T-cell (primary cell): Measurements from ENCODE around the gene MLANA. TPM values are rescaled to one million over a fixed set of nuclear protein-coding genes. Genes with fewer than 3 reads are reported as not detected.

Experiments
- ATAC-seq, 4 experiments: fragments of 200-7000 bp in 3 of 4; fragments of 150-1000 bp in 1 of 4; cut with Tn5 transposase; replicated peaks in 1 of 4; 1 replicate in 3 of 4; 2 replicates in 1 of 4; pipeline ENCODE4 v1.10.0; 2021; ENCODE audit warnings: moderate library complexity in 3 of 4, mild to moderate bottlenecking in 2 of 4, moderate number of reproducible peaks in 1 of 4
- CTCF ChIA-PET, 2 donors: fragments of 300-600 bp; sonication (Branson Sonifier 250); formaldehyde crosslinking; loops; one replicate each; lab custom pipeline; 2022; ENCODE audit warnings: antibody characterized with exemption in 2 of 2; lab: Charles Lee
- POLR2A ChIA-PET, 2 donors: fragments of 300-600 bp; sonication (Branson Sonifier 250); formaldehyde crosslinking; loops; one replicate each; lab custom pipeline; 2022; ENCODE audit warnings: antibody characterized with exemption in 2 of 2; lab: Charles Lee
- DNase-seq, 35 experiments: peaks; one replicate each; pipeline versions ENCODE4 v3.0.0 to v3.0.0-alpha.2; 2013 to 2023
- H3K27ac ChIP-seq: one replicate; pipeline ENCODE4 v1.5.1; 2013; ENCODE audit warnings: low read length
- H3K27me3 ChIP-seq, 2 experiments: replicated peaks in 1 of 2; 1 replicate in 1 of 2; 2 replicates in 1 of 2; pipeline versions ENCODE4 v1.6.1 to v1.7.0; 2013; ENCODE audit warnings: low read length in 1 of 2, mixed read lengths in 1 of 2; ENCODE audit not compliant: control insufficient read depth in 2 of 2, insufficient read depth in 2 of 2; ENCODE audit errors: extremely low read depth in 1 of 2
- H3K36me3 ChIP-seq, 2 donors: 1 replicate in 1 of 2; 2 replicates in 1 of 2; pipeline versions ENCODE4 v1.6.1 to v1.7.0; 2013; ENCODE audit warnings: low read length in 1 of 2; ENCODE audit not compliant: control insufficient read depth in 2 of 2, insufficient read depth in 1 of 2; ENCODE audit errors: extremely low read depth in 1 of 2
- H3K4me1 ChIP-seq, 2 experiments: 1 replicate in 1 of 2; 2 replicates in 1 of 2; pipeline versions ENCODE4 v1.6.1 to v1.7.0; 2013; ENCODE audit warnings: low read length in 2 of 2, mixed read lengths in 1 of 2; ENCODE audit not compliant: insufficient read depth in 2 of 2, control insufficient read depth in 1 of 2; ENCODE audit errors: extremely low read depth in 1 of 2
- H3K4me3 ChIP-seq, 2 donors: 1 replicate in 1 of 2; 2 replicates in 1 of 2; pipeline versions ENCODE4 v1.5.1 to v1.7.0; 2013; ENCODE audit warnings: mild to moderate bottlenecking in 2 of 2, low read length in 1 of 2, moderate library complexity in 1 of 2; ENCODE audit not compliant: control insufficient read depth in 1 of 2; ENCODE audit errors: extremely low read depth in 1 of 2
- H3K9me3 ChIP-seq: 2 replicates; pipeline ENCODE4 v1.7.0; 2013
- H3K27ac Mint-ChIP-seq, 2 donors: one replicate each; pipeline ENCODE4 v1.8.0; 2020 to 2021; ENCODE audit warnings: mild to moderate bottlenecking in 2 of 2, mixed read lengths in 2 of 2
- H3K27me3 Mint-ChIP-seq, 2 donors: one replicate each; pipeline ENCODE4 v1.8.0; 2021 to 2022; ENCODE audit warnings: mixed read lengths in 2 of 2
- H3K36me3 Mint-ChIP-seq: one replicate; pipeline ENCODE4 v1.8.0; 2021; ENCODE audit warnings: mixed read lengths
- H3K4me1 Mint-ChIP-seq, 3 donors: one replicate each; pipeline ENCODE4 v1.8.0; 2020 to 2022; ENCODE audit warnings: mixed read lengths in 3 of 3, mild to moderate bottlenecking in 1 of 3
- H3K4me3 Mint-ChIP-seq, 3 donors: one replicate each; pipeline ENCODE4 v1.8.0; 2020 to 2022; ENCODE audit warnings: mild to moderate bottlenecking in 3 of 3, mixed read lengths in 3 of 3, moderate library complexity in 3 of 3
- H3K9me3 Mint-ChIP-seq, 3 donors: one replicate each; pipeline ENCODE4 v1.8.0; 2020 to 2022; ENCODE audit warnings: mixed read lengths in 3 of 3
- WGBS: methylation state at CpG from one replicate; pipeline ENCODE4 v1.1.5; 2013; ENCODE audit warnings: missing lambda C conversion rate; ENCODE audit not compliant: insufficient coverage; 5-methylcytosine and 5-hydroxymethylcytosine counted together
- total RNA-seq, 35 experiments: library from RNA in 6 of 35; stranded (reverse) in 6 of 35; fragments of 120-200 nt in 1 of 35; gene quantifications; one replicate each; pipeline versions ENCODE4 v1.2.1 to v1.2.4 and lab custom pipeline; 2013 to 2026

Gene MLANA
- total RNA-seq, 5 donors from 2014 or later (not counting 1 experiment from before 2014, with no cell fraction given), result not detected

GRCh38 chr9:5899292-5899691 is 8.6 kb downstream of the MLANA start:
- CTCF ChIA-PET, result interaction anchor here (1.4 to 2.0 kb wide), 3 partner anchors 12 to 65 kb away, joined by 3 to 12 read pairs (median 5); no protein-coding TSS in a partner anchor
- peaks cover 26% of the 10 kb centered on the region for H3K36me3 Mint-ChIP-seq

DNA sequence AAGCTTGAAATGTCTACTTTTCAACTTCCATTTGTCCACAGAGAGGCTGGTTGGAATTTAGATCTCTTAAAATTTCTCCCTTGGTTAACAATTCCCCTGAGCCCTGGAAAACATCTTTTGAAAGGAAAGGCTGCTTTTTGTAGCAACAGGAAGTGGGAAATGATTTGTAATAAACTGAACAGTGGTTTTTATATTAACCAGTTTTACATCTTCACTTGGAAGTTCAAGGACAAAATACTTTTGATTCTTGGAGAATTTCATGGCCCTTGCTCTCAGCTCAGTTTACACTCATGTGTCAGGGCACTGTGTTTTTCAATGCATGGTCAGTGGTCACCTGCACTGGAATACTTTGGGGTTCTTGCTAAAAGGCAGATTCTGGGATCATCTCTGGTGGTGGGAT is 9.9 kb downstream of the MLANA start:
- H3K27ac Mint-ChIP-seq, result peak overlapping the region in 1 of 2 donors; percentile 69

More at GRCh38 chr9:5899292-5899691, 8.6 kb downstream of the MLANA start:
- peak overlapping the region in 1 of 2 donors; percentile 34 for H3K27ac Mint-ChIP-seq
- H3K4me3 Mint-ChIP-seq, result no peak overlapping the region
- no peaks in the 10 kb centered on the region for H3K27me3 ChIP-seq
- H3K4me1 Mint-ChIP-seq, result peaks cover 0 to 5% (median 0%) of the 10 kb centered on the region in 3 donors
- WGBS, result 40% methylated on average over 1 of the region's 2 CpGs
- H3K4me3 ChIP-seq, result no peak overlapping the region
- peaks cover 2 to 17% of the 10 kb centered on the region in 2 donors for H3K36me3 ChIP-seq
- no peaks in the 10 kb centered on the region for H3K4me1 ChIP-seq
- POLR2A ChIA-PET, result interaction anchor here in 1 of 2 donors (0.6 kb wide), 1 partner anchor 68 kb away, joined by 3 read pairs; no protein-coding TSS in a partner anchor
- H3K9me3 Mint-ChIP-seq, result no peaks in the 10 kb centered on the region
- ATAC-seq (no peak), DNase-seq (peak in 1 of 35 experiments; percentile 18)
- no peaks in the 10 kb centered on the region for H3K9me3 ChIP-seq
- no peaks in the 10 kb centered on the region for H3K27me3 Mint-ChIP-seq
- no peak overlapping the region for H3K27ac ChIP-seq

DNA sequence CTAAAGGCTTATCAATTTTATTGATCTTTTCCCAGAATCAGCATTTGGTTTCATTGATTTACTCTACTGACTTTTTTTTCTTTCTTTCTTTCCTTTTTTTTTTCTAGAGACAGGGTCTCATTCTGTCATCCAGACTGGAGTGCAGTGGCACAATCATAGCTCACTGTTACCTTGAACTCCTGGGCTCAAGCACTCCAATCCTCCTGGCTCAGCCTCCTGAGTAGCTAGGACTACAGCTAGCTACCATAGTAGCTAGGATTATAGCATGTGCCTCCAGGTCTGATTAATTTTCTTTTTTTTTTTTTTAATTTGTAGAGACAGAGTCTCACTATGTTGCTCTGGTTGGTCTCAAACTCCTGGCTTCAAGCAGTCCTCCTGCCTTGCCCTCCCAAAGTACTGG is 11.7 kb downstream of the MLANA start:
- Mint-ChIP-seq H3K4me1 (peaks cover 0 to 5% (median 0%) of the 10 kb centered on the region in 3 donors), H3K9me3 (no peaks in the 10 kb centered on the region), H3K27me3 (no peaks in the 10 kb centered on the region), H3K27ac (peak overlapping the region in 1 of 2 donors; percentile 45), H3K4me3 (no peak overlapping the region), H3K36me3 (peaks cover 37% of the 10 kb centered on the region)
- Histone ChIP-seq H3K4me1 (no peaks in the 10 kb centered on the region), H3K27me3 (no peaks in the 10 kb centered on the region), H3K9me3 (no peaks in the 10 kb centered on the region), H3K27ac (no peak overlapping the region), H3K4me3 (no peak overlapping the region), H3K36me3 (peaks cover 1 to 17% of the 10 kb centered on the region in 2 donors)
- DNase-seq, result no peak
- CTCF ChIA-PET, result interaction anchor here in 1 of 2 donors (0.5 to 1.9 kb wide), 3 partner anchors 16 to 1183 kb away, joined by 3 to 9 read pairs (median 4); no protein-coding TSS in a partner anchor
- POLR2A ChIA-PET, result interaction anchor here in 1 of 2 donors (0.6 kb wide), 1 partner anchor 34 kb away, joined by 5 read pairs; no protein-coding TSS in a partner anchor
- no peak for ATAC-seq

More for the DNA sequence above, 9.9 kb downstream of the MLANA start:
- DNase-seq, result no peak
- Mint-ChIP-seq H3K9me3 (no peaks in the 10 kb centered on the region), H3K4me1 (peaks cover 0 to 5% (median 0%) of the 10 kb centered on the region in 3 donors), H3K27me3 (no peaks in the 10 kb centered on the region), H3K4me3 (no peak overlapping the region), H3K36me3 (peaks cover 36% of the 10 kb centered on the region)
- Histone ChIP-seq H3K4me1 (no peaks in the 10 kb centered on the region), H3K27ac (no peak overlapping the region), H3K9me3 (no peaks in the 10 kb centered on the region), H3K27me3 (no peaks in the 10 kb centered on the region), H3K36me3 (peaks cover 2 to 21% of the 10 kb centered on the region in 2 donors), H3K4me3 (no peak overlapping the region)
- ChIA-PET CTCF (interaction anchor here in 1 of 2 donors (0.6 to 1.4 kb wide), 3 partner anchors 12 to 89 kb away, joined by 3 to 5 read pairs (median 4); no protein-coding TSS in a partner anchor), POLR2A (no interaction called here)
- no peak for ATAC-seq

GRCh38 chr9:5908918-5909317 is 18.2 kb downstream of the MLANA start:
- Mint-ChIP-seq H3K9me3 (no peaks in the 10 kb centered on the region), H3K4me3 (no peak overlapping the region), H3K36me3 (peaks cover 43% of the 10 kb centered on the region), H3K4me1 (no peaks in the 10 kb centered on the region), H3K27me3 (no peaks in the 10 kb centered on the region), H3K27ac (no peak overlapping the region)
- H3K27me3 ChIP-seq, result no peaks in the 10 kb centered on the region
- no peaks in the 10 kb centered on the region for H3K4me1 ChIP-seq
- H3K27ac ChIP-seq, result no peak overlapping the region
- ATAC-seq (no peak), DNase-seq (no peak)
- WGBS, result 100% methylated on average over 1 of the region's 3 CpGs
- ChIA-PET CTCF (no interaction called here), POLR2A (no interaction called here)
- no peaks in the 10 kb centered on the region for H3K9me3 ChIP-seq
- no peak overlapping the region for H3K4me3 ChIP-seq
- H3K36me3 ChIP-seq, result peaks cover 0 to 15% of the 10 kb centered on the region in 2 donors

- Mint-ChIP-seq H3K4me1 (no peaks in the 10 kb centered on the region), H3K27me3 (no peaks in the 10 kb centered on the region), H3K9me3 (no peaks in the 10 kb centered on the region), H3K36me3 (peaks cover 38% of the 10 kb centered on the region), H3K4me3 (no peak overlapping the region), H3K27ac (no peak overlapping the region)
- no CpG with 5 or more reads among the region's 3 CpGs for WGBS
- Histone ChIP-seq H3K27ac (no peak overlapping the region), H3K27me3 (no peaks in the 10 kb centered on the region), H3K4me3 (no peak overlapping the region), H3K9me3 (no peaks in the 10 kb centered on the region), H3K4me1 (no peaks in the 10 kb centered on the region), H3K36me3 (peaks cover 0 to 15% of the 10 kb centered on the region in 2 donors)
- POLR2A ChIA-PET, result no interaction called here
- no peak for DNase-seq
- CTCF ChIA-PET, result no interaction called here
- no peak for ATAC-seq
Observed at GRCh38 chr9:5909976-5910375, 19.3 kb downstream of the MLANA start.

DNA sequence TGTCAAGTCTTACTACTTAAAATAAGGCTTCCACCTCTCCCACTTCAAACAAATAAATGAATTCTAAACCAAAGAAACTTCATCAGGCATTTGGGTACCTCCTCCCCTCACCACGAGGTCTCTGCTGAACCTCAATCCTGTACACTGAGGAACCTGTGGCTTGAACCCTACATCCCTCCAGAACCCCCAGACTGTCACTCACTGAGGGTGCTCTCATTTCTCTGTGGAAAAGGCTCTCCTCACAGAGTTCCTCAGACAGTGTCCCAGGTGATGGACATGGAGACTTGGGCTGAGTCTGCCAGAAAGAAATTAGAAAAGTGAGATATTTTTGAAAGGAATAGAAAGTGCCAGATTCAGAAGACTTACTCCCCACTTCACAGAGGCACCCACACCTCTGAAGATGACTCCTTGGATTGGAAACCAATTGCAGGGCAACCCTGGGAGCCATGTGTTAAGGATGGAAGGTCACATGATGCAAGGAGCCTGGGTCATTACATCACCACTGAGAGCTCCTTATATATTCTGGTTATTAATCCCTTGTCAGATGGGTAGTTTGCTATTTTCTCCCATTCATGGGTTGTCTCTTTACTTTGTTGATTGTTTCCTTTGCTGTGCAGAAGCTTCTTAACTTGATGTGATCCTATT is 19.8 kb downstream of the MLANA start:
- no peaks in the 10 kb centered on the region for H3K9me3 ChIP-seq
- no peak overlapping the region for H3K4me3 ChIP-seq
- Mint-ChIP-seq H3K36me3 (peaks cover 32% of the 10 kb centered on the region), H3K27me3 (no peaks in the 10 kb centered on the region), H3K4me3 (no peak overlapping the region), H3K9me3 (no peaks in the 10 kb centered on the region), H3K4me1 (no peaks in the 10 kb centered on the region), H3K27ac (no peak overlapping the region)
- ChIA-PET POLR2A (no interaction called here), CTCF (interaction anchor here in 1 of 2 donors (0.8 kb wide), 1 partner anchor 11 kb away, joined by 4 read pairs; no protein-coding TSS in a partner anchor)
- WGBS, result 50% methylated on average over 1 of the region's 1 CpG
- no peak overlapping the region for H3K27ac ChIP-seq
- no peak for DNase-seq
- ATAC-seq, result no peak
- H3K4me1 ChIP-seq, result no peaks in the 10 kb centered on the region
- H3K36me3 ChIP-seq, result peaks cover 0 to 10% of the 10 kb centered on the region in 2 donors
- no peaks in the 10 kb centered on the region for H3K27me3 ChIP-seq
